Stimulated activated CD4-positive, alpha-beta T cell treated with anti-CD3 and anti-CD28 coated beads, Interleukin-4, amount 100 ng/mL, for 1 hour (primary cell): ENCODE measurements around the gene PRKN.

ENCODE experiments used
- DNase-seq: peaks from one replicate; pipeline ENCODE4 v3.0.0-alpha.2; 2020

PRKN gene

DNA sequence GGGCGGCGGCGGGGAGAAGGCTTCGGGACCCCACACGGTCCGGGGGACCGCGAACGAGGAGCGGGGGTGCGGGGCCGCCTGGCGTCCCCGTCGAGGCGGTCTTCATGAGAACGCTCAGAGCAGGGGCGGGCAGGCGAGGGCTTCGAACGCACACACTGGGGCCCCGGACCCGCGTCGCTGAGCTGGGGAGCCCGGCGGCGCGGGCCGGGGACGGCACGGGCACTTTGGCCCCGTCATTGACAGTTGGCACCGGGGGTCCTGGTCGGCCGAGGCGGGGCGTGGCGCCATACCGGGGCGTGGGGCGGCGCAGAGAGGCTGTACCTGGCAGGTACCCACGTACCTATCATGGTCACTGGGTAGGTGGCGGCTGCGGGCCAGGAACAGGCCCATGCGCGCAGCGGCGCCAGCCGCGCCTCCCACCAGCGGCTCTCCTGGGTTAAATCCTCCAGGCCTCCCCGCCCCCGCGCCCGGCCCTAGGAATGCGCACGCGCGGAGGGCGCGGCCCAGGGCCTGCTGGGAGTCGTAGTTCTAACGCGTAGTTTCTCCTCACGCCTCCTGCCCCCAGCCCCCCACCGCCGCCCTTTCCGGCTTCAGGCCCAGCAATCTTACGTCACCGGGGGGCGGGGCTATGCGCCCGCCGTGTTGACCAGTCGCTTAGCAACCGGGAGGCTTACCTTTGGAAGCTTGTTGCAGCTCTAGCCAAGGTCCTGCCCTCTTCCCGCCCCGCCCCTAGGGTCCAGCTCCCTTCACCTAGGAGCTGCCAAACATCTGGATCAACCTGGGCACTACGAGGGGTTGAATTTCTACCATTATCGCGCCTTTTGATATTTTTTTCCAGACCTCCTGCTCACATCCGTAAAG is at the start of gene PRKN, which contains the start of gene PACRG:
Gene PRKN (minus strand): TSS at position 445 of the 861 bp plus-strand sequence.
Gene PACRG (plus strand): TSS at position 653 of the 861 bp plus-strand sequence.
- DNase-seq: peak; percentile 98

DNA sequence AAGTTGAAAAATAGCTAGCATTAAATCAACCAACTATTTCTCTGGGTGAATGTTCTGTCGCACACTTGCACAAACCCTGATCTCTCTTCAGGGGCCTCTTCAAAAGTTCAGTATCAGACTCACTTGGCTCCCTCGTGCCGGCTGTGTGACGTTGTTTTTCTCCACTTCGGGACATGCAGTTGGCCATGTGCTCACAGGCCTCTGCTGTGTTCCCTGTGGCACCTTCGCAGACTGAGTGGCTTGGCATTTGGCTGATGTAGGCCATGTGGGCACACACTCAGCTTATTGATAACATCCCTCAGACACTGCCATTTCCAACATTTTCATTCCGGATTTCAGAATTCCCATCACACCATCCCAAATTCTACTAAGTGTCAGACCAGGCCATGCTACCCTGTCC is 49.5 kb upstream of the PRKN start:
- DNase-seq: no peak

DNA sequence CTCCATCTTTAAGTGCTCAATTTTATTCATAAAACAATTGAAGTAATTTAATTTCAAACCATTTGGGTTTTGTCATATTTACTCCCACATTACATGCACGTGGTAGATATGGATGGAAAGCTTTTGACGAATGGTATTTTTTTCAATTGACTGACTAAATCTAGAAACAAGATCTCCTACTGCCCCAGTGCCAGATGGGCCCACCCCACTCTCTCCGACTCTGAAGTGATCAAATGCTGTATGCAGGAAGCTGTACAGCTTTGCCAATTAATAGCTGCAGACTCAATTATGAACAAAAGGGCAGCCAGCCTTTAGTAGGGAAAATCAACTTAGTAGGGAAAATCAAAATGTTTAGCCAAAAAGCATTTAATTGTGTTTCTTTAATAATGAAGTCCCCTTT is 46.4 kb upstream of the PRKN start:
- DNase-seq: no peak

DNA sequence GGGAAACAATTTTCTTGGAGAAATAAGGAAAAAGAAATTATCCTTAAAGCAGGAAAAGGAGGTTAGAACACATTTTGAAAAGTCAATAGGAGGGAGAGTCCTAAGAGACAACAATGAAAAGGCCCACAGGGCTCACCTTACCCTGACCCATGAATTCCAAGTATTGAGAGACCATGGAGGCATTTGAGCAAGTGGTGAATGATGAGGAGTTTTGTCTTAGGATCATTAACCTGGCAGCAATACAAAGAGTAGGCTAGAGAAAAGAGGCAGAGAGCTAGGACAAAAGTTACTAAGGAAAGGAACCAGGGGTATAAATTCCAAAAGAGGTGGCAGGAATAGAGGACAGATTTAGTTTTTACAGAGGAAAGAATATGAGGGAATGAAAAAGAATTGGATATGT is 44.9 kb upstream of the PRKN start:
- DNase-seq: no peak

DNA sequence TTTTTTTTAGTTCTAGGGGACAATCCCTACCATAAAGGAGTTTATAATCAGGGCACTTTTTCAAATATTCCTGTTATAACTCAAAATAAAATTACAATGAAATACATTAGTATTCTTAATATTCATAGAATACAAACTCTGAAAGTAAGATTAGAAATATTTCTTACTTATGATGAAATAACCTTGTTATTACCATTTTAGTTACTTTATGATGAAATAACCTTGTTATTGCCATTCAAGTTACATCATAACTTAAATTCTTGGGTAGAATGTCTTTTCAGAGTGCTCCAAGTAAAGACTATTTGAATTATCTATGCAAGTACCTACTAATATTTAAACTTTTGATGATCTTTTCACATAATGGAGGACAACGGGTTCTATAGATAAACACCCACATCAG is 43.4 kb upstream of the PRKN start:
- no peak for DNase-seq

DNA sequence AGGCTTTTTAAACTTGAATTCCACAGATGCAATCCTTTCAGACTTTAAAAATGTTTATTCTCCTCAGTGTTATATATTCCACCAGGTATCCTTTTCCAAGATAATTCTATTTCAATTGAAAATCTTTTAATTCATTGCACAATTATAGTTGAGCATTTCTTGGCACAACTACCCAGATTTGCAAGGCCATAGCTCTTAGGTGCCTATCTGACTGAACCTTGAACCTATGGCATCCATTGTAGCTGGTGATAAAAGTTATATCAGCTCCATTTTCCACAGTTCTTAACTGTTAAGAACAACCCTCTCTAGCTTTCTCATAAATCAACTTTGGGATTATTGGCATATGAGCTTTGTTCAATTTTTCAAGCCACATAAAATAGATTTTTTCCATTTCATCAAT is 42.6 kb upstream of the PRKN start:
- no peak for DNase-seq

DNA sequence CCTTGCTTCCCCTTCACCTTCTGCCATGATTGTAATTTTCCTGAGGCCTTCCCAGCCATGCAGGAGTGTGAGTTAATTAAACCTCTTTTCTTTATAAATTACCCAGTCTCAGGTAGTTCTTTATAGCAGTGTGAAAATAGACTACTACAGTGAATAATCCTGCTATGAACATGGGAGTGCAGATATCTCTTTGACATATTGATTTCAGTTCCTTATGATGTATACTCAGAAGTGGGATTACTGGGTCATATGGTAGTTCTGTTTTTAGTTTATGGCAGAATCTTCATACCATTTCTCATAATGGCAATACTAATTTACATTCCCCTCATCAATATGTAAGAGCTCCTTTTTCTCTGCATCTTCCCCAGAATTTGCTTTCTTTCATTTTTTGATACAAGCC is 26.2 kb upstream of the PRKN start:
- no peak for DNase-seq

DNA sequence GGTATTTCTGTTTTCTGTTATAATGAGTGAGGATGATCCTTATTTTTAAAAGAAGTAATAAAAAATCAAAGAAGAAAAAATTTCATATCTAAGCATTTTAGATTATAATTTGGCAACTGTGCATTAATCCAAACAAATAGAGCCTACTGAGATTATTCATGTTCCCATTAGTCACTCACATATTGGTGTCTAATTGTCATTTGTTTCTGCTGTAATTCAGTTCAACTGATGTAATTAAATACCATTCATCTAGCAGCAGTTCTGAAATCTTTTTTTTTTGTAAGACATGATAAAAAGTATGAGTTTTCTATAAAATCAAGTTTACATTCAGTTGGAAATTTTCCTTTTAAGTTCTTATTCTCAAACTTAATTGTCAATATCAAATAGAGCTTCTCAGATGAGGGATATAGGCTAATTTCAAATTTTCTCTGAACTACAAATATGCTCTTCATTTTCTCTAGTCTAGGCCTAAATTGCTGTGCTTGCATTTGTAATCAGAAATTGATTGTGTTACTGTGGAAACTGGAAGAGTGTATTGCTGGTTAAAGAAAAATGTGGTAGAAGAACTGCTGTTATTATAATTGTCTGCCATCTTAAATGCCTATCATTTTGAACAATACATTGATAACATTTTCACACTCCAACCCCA is 23.8 kb upstream of the PRKN start:
- DNase-seq: no peak

DNA sequence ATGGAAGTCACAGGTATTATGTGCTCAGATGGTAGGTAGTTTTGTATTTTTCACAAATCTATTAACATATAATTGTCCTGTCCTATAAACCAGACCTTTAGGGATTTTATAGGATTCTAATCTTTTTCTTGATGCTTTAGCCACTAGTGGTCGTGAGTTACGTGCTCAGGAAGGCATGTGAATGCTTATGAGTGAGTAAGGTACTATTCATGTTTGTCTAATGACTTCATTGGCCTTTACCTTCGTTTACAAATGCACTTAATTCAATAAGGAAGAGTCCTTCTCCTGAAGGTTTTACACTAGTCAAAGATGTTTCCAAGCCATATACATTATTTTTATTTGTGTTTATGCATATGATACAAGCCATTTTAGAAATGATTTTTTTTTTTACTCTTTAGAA is 23.2 kb upstream of the PRKN start:
- no peak for DNase-seq

DNA sequence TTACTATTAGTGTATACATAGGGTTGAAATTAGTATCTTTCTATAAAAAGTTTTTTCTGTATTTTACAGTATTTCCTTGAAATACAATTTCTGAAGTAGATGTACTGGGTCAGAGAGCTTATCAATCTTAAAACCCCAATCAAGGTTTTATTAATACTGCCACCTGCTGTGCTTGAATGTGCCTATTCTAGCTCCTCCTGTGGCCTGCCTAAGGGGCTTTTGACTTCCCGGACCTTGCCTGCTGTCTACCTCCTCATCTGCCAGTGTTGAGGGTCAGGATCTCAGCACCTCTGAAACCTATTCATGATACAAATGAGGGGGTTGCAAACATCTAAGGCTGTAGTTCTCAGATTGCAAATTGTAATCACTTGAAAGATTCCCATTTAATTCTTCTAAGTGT is 9.4 kb upstream of the PRKN start:
- DNase-seq: no peak

DNA sequence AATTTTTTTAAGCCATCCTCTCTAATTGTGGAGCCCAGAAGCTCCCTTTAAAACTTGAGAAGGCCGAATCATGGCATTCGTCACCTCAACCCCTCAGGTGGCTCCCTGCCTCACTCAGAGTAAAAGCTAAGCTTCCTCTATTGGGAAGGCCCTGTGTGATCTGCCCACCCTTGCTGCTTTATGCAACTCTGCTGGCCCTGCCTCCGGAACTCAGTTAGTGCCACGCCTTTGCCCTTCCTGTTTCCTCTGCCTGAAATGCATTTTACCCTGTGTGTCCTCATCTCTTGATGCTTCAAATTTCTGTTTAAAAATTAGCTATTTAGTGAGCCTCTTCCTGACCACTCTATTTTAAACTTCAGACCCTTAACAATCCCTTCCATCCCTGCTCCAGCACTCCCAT is 5.9 kb upstream of the PRKN start:
- DNase-seq: peak; percentile 6

DNA sequence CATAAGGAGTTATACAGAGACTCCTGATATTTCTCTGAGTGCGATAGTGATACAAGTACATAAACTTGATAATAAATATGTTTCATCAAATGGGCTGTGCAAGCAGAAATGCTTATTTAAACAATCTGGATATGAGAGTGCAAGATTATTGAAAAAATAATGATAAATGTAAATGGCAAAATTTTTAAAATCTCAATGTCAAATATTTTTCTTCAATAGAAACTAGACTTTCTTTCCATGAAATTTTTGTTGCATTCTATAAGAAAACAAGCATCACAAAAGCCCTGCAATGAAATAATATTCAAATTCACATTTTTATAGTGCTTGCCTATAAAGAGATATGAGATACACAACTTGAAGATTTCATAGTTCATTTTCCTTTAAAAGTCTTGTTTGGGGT is 2.9 kb upstream of the PRKN start:
- DNase-seq: no peak

DNA sequence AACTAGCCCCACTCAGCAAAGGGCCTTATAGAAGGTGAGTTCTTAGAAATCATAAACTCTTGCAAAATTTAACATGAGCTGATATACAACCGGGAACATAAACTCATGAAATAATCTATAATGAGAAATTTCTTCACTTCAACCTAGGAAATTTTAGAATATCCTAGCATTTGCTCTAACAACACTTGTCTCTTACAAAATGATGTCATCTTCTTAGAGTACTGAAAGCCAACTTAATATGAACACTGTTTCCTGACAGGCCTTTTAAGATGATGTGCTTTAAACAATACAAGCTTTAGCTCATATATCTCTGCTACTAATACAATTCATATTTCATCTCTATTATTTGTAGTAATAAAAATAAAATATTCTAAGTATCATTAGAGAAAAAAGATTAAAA is 1.1 kb upstream of the PRKN start:
- no peak for DNase-seq

DNA sequence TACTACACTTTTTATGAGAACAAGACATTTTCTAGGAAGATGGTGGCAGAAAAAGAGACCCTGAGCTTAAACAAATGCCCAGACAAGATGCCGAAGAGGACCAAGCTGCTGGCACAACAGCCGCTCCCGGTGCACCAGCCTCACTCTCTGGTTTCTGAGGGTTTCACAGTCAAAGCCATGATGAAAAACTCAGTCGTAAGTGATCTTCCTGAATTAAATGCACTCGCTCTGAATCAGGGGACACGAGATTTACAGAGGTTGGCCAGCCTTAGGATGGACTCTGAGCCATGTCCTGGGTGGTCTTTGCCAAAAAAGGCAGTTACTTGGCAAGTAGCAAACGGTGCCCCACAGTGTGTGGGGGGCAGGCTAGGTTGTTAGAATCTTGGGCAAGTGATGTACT is 631 bp upstream of the PRKN start:
- no peak for DNase-seq

DNA sequence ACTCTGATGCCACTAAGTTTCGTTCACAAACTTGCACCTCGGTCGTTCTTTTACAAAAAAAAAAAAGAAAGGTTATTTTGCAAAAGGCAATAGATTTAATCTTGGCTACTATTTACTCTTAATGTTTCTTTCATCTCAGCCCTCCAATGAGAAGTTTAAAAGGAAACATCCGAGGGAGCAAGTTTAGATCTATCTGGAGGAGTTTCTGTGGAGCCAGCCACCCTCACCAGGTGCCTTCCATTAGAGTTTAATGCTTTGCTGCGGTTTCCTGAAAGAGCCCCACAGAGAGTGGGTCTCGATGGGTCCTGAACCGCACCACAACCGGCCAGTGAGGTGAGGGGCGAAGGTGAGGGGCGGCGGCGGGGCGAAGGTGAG is 632 bp downstream of the PRKN start:
- no peak for DNase-seq

DNA sequence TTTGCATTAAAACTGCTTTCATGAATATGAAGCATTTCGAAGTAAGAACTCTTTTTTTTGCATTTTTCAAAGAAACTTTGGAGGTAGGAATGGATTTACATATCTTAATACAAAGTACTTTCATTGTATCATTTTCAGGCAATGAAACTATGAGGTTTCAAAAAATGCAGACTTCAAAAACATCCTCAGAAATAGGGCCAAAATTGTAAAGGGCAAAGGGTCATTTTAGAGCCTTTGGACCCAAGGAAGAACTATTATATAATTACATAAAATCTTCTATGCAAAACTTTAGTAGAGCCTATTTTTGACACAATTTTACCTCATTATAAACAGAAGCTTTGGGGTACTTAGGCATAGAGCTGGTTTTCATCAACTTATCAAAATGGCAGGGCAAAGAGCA is 4.9 kb downstream of the PRKN start:
- DNase-seq: no peak

DNA sequence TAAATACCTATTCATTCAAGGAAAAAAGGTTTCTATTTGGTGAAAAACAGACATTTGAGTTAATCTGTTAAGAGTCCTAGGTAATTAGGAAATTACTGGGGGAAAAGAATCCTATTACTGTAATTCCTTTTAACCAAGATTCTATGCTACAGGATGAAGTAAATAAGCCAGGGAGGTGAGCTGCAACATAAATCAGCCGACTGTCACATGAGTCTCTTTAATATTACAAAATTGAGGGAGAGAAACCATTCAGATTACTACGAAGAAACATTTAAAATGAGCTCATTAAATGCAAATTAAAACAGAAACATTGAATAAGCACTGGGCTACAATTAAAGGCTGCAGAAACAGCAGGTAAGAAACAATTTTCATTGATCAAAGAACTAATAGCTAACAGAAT is 5.3 kb downstream of the PRKN start:
- DNase-seq: no peak

DNA sequence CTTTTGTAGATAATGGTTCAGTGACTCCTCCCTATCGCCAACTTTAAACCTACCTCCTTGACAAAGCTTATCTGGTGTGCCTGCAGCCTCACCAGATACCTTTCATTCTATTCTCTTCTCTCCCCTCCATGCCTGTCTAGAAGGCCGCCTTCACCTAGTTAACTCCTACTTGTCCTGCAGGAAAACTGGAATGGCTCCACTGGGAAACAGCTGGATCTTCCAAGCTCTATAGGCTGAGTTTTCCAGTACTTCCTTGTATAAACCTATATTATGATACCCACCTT is 6.2 kb downstream of the PRKN start:
- no peak for DNase-seq

DNA sequence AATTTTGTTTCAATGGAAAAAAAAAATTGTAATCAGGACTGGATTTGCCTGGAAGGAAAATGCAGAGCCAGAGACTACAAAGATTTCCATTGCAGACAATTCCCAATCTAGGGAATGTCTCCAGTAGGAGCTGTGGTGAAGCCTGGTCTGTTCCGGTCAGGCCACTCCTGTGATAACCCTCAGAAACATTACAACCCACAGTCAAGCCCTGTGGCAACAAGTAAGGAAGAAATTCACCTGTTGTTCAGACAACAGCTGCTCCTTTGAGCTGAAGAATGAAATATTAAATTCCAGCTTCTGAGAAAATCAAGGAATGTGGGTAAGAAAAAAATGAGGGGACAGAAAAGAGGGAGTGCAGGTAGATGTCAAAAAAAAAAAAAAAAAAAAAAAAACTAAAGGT is 8.0 kb downstream of the PRKN start:
- no peak for DNase-seq

DNA sequence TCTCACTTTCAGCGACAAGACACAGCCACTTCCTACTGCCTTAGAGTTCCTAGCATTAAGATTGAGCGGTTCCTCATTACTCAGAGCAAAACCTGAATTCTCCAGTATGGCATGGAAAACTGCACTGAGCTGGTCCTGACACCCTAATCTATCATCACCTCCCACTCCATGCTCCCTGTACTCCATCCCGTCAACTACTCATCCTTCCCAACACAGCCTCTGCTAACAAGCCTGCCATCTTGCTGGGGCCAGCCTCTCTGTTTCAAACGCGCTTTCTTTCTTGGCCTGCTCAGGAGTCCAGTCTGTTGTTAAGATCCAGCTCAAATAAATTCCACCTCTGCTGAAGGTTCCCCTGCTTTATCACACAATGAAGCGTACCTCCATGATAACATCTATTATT is 12.0 kb downstream of the PRKN start:
- DNase-seq: no peak

DNA sequence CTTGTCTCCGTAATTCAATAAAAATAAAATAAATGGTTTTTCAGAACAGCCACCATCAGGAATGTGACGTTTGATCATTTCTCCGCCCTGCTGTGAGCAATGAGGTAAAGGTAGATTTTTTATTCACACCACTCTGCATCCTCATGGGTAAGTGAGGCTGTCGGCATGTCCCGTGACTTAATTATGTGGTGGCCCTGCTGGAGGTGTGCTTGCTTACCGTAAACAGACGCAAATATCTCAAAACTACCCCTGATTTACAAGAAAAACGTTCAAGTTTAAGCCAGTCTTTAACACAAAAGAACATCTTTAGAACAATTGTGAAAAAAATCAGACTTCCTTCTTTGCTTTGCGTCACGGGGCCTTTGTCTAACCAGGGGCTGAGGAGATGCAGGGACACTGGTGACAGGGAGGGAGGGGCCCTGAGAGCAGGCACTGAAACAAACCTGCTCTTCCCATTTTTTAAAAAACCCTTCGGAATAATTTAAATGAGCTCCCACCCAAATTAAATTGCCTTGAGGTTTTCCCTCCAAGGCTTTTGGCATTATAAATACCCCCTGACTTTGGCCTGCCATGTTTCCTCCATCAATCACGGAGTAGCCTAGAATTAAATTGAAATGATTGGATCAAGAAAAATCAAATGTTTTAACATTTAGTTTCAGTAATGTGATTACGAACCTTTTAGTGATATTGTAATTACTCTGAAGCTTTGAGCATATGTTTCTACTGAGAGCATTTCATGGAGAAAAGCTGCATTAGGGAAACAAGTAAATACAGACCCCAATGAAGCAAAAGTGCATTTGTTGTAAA is 13.4 kb downstream of the PRKN start:
- no peak for DNase-seq

DNA sequence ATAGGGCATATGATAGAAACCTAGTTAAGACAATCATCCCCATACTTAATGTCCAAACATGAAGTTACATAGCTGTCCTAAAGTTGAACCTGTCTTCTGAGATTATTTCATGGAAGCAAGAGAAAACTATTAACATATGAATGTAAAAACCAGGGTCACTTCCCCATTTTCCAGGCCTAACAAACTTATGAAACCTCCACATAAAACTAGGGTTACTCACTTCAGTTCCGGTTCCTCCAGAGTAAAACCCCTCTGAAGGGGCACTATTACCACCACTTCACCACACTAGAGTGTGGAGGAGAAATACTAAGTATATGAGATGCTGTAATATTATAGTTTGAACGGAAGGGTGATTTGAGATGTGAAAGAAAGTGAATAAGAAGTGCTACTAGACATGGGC is 14.9 kb downstream of the PRKN start:
- DNase-seq: no peak

DNA sequence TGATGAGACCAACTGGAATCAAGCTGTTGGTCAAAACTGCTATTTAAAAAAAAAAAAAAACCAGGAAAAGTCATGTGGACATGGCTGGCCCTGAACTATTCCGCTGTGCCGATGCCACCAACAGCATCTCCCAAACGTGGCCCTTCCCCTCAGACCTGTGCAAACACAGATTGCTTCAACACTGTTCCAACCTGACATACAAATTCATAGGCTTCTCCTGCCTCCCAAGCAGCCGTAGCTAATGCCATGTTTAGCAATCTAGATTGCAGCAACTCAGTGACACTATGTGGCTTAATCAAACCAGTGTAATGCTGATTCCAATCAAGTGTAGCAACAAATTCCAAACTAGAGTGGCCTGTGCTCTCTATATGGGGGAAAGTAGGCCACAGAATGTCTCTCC is 16.2 kb downstream of the PRKN start:
- DNase-seq: no peak

DNA sequence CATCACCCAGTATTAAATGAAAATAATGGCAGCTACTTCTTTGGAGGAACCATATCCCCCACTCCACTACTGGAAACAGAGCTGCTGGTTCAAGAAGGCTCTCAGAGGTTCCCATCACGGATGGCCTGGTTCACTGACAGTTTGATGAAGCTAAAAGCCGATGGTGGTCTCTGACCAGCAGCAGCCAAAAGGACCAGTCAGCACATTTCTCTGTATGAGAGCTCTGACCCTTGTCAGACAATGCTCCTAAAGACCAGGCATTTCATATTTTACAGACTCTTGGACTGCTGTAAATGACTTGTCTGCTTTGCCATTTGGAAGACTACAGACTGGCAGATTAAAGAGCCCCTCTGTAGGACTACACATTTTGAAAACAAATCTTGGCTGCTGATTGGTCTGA is 16.6 kb downstream of the PRKN start:
- no peak for DNase-seq
